ENCODE data around the gene STARD3.

GRCh38 chr17:39662551-39663339 is 25.8 kb downstream of the STARD3 start:
- TF ChIP-seq CTCF (IDR thresholded peaks at IDR 0.05; ENCODE audit: low read length) (no peak), EZH2 (IDR thresholded peaks at IDR 0.05; ENCODE audit: borderline replicate concordance, low read length) (no peak)
